GM08714 (cell line): ENCODE data around the gene ATP5MC3.
A peak's percentile ranks its signal among the peaks of the same experiment; 100 is the strongest.
"Not testable (repeated sequence)": the region's sequence is repeated elsewhere in the genome, so short reads cannot be mapped to it uniquely, and the experiment has no call there.

ENCODE experiments used
- H3K4me3 ChIP-seq: fragments of 200-500 bp; sonication (Bioruptor generic); 2 replicates; pipeline ENCODE4 v1.5.1; 2014; ENCODE audit warnings: mild to moderate bottlenecking, low read length, inconsistent platforms
- ZNF274 ChIP-seq: IDR thresholded peaks from 2 replicates; pipeline ENCODE4 v1.6.1; 2012; ENCODE audit warnings: mild to moderate bottlenecking, low read depth, low read length

The ATP5MC3 gene

DNA sequence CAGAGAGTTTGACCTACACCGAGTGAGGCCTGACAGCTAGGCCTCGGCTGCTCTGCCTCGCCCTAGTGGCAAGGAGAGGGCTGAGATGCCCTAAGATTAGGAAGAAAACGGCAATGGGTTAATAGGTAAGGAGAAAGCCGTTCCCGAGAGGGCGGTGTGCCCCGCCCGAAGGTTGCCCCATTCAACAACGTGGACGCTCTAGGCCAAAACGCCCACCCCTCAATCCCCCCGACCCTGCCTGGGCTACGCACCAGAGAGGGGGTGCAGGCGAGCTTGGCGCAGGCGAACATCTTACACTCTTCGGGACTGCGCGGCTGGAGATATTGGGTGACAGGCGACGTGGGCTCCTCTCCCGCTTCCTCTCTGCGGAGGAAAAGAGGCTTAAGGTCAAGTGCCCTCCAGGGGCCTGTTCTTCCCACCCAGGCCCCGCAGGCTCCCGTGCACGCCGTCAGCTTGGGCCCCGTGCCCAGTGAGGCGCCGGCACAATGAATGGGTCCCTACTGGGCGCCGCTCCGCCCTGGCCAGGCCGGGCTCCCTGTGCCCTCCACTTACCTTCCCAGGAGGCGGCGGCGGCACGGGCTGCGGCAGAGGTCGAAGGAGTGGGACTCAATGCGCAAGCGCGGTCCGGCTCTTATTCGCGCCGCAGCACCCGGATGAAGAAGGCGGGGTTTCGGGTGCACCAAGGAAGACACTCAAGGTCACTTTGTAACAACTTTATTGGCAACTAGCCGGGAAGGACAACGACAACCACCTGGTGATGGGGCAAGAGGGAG, at the start of gene ATP5MC3:
TSS of gene ATP5MC3 (minus strand) at position 607 of the 773 bp plus-strand sequence. CDS start at position 290, 317 bp downstream.
- peak within 1 kb of the TSS; percentile 95 for H3K4me3 ChIP-seq
- no peak for TF ChIP-seq ZNF274

DNA sequence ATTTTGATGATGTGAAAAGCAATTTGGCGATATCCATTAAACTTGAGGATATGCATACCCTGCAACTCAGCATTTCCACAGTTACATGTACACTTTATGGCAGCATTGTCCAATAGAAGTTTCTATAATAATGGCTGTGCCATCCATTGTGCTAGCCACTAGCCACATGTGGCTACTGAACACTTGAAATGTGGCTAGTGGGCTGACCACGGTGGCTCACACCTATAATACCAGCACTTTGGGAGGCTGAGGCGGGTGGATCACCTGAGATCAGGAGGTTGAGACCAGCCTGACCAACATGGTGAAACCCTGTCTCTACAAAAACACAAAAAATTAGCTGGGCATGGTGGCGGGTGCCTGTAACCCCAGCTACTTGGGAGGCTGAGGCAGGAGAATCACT, 47.1 kb upstream of the ATP5MC3 start:
- not testable (repeated sequence) for H3K4me3 ChIP-seq

DNA sequence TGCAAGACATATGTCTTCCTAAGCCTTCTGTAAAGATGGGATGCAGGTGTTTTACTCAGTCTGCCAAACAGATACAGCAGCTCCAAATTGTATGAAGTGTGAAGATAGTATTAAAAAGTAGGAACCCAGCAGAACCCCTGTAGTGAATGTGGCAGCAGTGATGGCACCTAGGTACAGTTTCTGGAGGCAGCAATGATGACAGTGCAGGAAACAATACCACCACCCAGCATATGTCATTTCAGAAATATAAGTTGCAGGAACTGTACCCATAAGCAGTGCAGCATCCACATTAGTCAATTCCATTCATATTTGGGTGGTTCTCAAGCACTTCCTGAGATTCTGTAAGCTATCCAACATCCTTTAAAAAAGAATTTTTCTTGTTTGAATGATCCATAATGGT, 46.7 kb upstream of the ATP5MC3 start:
- no peak overlapping the region for H3K4me3 ChIP-seq
- TF ChIP-seq ZNF274, result no peak

GRCh38 chr2:175227393-175227792, 45.9 kb upstream of the ATP5MC3 start:
- no peak for TF ChIP-seq ZNF274
- no peak overlapping the region for H3K4me3 ChIP-seq

DNA sequence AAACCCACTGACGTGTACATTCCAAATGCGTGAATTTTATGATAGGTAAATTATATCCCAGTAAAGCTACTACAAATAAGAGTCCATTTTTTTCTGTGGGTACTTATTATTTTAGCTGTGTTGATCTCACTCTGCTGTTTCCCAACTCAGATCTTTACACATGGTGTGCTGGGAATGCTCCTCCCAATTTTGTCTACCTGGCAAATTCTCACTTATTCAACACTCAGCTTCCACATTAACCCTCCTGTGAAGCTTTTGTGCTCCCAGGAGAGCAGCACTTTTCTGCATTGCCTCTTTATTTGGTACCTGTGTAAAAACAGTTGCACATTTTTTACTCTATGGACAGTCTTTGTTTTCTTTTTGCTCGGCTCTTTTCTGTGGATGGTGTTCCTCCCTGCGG, 38.6 kb upstream of the ATP5MC3 start:
- TF ChIP-seq ZNF274, result no peak
- no peak overlapping the region for H3K4me3 ChIP-seq

DNA sequence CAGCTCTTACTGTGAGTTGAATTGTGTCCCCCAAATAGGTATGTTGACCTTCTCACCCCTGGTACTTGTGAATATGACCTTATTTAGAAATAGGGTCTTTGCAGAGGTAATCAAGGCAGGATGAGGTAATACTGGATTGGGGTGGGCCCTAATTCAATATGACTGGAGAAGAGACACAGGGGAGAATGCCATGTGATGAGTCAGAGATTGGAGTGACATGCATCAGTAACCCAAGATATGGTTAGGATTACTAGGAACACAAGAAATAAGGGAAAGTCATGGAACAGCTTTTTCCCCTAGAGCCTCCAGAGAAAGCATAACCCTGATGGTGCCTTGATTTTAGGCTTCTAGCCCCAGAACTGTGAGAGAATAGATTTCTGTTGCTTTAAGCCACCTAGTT, 37.0 kb upstream of the ATP5MC3 start:
- H3K4me3 ChIP-seq, result no peak overlapping the region
- TF ChIP-seq ZNF274, result no peak

DNA sequence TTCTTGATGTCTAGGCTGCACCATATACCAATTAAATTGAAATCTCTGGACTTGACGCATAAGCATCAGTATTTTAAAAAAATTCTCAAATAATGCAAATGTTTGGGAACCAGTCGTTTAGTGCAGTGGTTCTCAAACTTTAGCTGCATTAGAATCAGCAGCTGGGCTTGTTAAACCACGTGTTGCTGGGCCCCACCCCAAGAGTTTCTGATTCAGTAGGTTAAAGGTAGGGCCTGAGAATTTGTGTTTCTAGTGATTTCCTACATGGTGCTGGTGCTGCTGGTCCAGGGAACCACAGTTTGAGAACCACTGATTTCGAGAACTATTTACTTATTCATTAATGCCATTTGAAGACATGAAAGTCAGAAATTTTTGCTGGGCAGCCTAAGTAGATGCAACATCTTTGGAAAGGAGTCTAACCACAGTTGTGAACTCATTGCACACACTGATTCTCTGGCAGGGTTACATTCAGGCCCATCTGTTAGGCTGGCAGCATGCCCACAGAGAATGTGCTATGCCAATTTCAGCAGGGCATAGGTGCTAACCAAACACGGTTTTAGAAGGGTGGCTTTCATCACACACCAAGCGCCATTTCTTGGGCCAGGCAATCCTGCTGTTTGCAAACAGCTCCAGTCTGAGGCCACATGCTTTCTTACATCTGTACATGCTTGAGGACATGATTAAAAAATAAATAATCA, 26.4 kb upstream of the ATP5MC3 start:
- TF ChIP-seq ZNF274, result no peak
- no peak overlapping the region for H3K4me3 ChIP-seq

DNA sequence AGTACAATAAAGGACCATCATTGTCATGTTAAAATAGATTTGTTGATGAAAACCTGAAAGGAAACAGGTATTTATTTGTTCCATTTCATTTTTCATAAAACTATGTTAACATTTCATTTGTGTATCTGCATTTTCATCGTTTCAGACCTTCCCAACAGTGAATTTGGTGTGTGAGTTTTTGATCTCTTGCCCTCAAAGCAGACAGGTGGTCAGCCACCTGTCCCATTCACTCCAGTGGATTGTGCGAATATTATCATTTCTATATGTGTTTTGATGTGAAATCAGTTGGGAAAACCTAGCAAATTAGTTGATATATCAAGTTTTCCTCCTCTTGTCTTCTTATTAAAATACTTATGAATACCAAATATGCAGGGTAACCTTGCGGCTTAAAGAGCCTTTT, 25.4 kb upstream of the ATP5MC3 start:
- no peak for TF ChIP-seq ZNF274
- H3K4me3 ChIP-seq, result no peak overlapping the region

DNA sequence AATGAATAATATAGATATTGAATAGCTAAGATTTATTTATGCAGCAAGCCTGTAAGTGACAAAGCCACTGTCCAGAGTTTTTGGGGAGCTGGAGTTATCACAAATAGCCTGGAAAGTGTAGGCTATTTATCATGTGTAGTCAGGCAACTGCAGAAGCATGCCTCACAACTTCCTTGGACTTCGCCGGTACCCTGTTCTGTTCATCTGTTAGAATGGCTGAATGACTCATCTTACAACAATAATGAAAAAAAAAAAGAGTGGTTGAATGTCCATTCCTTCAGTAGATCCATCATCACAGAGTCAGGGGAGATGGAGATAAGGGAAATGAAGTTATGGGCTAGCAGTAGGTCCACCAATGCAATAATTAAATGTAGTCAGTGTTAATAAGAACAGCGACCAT, 24.0 kb upstream of the ATP5MC3 start:
- no peak overlapping the region for H3K4me3 ChIP-seq
- no peak for TF ChIP-seq ZNF274

DNA sequence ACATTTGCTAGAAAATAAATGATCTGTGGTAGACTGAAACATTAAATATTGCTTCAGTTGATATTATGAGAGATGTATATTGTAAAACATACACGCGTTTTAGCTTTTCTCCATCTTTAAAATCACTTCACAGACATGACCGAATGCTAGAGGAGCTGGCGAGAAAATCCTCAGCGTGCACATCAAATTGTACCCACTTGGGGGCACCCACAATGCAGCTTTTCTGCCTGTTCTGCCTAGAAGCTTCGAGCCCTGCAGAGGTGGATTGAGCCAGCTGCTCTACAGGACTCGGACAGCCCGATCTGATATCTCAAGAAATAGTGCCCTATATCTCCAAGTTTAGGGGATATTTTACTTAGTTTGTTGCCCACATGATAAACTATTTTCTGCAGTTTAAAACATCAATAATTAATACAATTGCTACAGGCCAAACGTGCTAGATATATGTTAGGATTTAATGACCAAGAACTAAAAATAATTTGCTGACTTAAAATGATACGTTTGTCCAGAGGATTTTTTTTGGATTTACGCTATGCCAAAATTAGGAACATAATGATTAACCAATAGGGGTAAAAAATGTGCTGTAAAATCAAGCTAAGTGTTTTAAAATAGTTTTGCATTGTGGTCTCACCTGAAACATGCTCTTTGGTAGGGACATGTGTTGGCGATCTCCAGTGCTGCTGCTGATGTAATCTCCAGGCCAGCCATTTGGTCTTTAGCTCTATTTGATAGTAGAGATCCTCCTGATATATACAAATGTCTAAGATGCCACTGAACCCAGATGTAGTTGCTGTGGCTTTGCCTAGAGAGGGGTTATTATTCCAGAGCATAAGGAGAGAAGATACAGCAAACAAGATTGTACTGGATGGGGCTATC, 22.3 kb upstream of the ATP5MC3 start:
- no peak for TF ChIP-seq ZNF274
- no peak overlapping the region for H3K4me3 ChIP-seq

DNA sequence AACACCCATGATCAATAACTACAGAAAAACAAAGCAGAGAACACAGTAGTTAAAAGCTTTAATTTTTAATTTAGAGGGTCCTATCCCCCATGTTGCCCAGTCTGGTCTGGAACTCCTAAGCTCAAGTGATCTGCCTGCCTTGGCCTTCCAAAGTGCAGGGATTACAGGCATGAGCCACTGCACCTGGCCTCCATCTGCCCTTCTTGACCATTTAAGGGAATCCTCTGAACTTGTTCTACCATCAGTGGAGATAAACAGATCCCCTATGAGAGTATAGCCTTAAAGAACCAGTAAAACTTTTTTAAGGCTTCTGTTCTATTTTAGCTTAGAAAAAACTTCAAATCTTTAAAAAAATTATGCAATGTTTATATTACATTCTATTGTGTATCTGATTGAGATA, 13.5 kb upstream of the ATP5MC3 start:
- H3K4me3 ChIP-seq, result no peak overlapping the region
- no peak for TF ChIP-seq ZNF274

GRCh38 chr2:175188761-175189160, 7.3 kb upstream of the ATP5MC3 start:
- no peak overlapping the region for H3K4me3 ChIP-seq
- no peak for TF ChIP-seq ZNF274

DNA sequence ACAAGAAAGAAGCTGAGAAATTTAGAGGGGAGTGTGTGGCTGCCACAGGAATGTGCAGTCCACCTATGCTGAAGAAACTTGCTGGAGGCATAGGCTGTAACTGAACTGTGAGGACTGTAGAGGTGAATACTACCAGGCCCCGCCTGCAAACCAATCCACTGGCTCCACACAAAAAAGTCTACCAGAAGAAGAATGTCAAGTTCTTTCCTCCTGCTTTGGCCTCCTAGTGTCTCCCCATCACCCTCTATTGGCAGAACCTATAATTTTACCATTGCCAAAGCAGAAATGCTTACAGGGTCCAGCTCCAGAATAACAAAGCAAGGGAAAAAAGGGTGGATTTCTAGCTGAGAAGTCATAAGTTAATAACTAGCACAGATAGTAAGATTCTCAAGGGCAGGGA, 5.9 kb upstream of the ATP5MC3 start:
- H3K4me3 ChIP-seq, result no peak overlapping the region
- TF ChIP-seq ZNF274, result no peak

DNA sequence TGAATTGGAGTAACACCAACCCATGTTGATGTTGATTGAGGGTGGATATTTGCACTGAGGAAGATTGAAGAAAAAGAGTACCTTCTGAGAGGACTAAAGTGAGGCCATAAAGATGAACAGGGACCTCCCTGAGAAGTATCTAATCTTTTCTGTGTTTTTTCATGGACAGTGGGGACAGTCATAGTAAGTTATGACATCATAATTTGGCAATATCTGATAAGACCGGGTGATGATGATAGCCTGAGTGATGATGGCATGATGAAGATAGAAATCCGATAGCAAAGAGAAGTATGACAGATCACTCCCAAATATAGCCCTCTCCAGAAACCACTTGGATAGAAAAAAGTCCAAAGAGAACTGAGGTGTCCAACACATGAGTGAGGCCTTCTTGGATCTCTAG, 2.2 kb upstream of the ATP5MC3 start:
- no peak for TF ChIP-seq ZNF274
- no peak overlapping the region for H3K4me3 ChIP-seq
